Measurements from ENCODE around the gene FKBP6.

DNA sequence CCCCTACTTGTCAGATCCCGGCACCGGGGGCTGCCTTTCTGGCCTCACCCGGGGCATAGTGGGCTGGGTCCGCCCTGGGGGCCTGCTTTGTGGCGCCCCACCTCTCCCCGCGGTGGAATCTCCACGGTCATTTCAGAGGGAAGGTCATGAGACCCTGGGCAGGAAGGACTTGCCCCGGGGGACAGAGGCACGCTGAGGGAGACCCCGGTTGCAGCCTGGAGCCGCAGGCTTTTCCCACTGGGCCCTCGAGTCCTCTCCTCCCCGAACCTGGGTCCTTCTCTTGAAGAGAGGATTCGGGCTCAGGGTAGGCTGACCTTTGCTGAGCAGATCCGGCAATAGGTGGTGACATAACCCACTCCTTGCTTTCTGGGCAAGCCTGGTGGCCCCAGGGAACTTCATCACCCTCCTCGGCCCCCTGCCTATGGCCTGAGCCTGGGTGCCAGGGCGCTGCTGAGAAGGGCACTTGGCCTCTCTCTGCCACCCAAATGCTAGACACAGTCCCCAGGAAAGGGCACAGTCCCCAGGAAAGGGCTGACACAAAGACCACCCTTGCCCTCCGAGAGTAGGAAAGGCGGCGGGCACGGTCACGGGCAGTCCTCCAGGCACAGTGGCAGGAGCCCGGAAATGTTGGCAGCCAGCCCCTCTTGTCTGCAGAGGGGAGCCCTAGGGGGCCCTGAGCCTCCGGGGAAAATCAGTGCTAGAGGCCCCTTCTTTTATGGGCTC is 36.2 kb downstream of the FKBP6 start:
- TF ChIP-seq, protein P1, sequence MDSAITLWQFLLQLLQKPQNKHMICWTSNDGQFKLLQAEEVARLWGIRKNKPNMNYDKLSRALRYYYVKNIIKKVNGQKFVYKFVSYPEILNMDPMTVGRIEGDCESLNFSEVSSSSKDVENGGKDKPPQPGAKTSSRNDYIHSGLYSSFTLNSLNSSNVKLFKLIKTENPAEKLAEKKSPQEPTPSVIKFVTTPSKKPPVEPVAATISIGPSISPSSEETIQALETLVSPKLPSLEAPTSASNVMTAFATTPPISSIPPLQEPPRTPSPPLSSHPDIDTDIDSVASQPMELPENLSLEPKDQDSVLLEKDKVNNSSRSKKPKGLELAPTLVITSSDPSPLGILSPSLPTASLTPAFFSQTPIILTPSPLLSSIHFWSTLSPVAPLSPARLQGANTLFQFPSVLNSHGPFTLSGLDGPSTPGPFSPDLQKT (IDR thresholded peaks at IDR 0.05; ENCODE audit: borderline replicate concordance, low read depth, low read length) = no peak
- TF ChIP-seq ZNF561 (tag by site-specific recombination; IDR thresholded peaks at IDR 0.05; ENCODE audit: borderline replicate concordance) = no peak
- TF ChIP-seq ZNF791 (tag by site-specific recombination; IDR thresholded peaks at IDR 0.05) = no peak
- TF ChIP-seq ZNF423 (tag by site-specific recombination; IDR thresholded peaks at IDR 0.05) = no peak
- TF ChIP-seq, protein P2, sequence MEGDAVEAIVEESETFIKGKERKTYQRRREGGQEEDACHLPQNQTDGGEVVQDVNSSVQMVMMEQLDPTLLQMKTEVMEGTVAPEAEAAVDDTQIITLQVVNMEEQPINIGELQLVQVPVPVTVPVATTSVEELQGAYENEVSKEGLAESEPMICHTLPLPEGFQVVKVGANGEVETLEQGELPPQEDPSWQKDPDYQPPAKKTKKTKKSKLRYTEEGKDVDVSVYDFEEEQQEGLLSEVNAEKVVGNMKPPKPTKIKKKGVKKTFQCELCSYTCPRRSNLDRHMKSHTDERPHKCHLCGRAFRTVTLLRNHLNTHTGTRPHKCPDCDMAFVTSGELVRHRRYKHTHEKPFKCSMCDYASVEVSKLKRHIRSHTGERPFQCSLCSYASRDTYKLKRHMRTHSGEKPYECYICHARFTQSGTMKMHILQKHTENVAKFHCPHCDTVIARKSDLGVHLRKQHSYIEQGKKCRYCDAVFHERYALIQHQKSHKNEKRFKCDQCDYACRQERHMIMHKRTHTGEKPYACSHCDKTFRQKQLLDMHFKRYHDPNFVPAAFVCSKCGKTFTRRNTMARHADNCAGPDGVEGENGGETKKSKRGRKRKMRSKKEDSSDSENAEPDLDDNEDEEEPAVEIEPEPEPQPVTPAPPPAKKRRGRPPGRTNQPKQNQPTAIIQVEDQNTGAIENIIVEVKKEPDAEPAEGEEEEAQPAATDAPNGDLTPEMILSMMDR (tag by site-specific recombination; IDR thresholded peaks at IDR 0.05) = no peak
- TF ChIP-seq ZBTB7A (tag by site-specific recombination; IDR thresholded peaks at IDR 0.05; ENCODE audit: low read depth) = no peak
- TF ChIP-seq ZNF292 (tag by site-specific recombination; IDR thresholded peaks at IDR 0.05; ENCODE audit: borderline replicate concordance, low read depth) = no peak
- TF ChIP-seq KLF10 (tag by site-specific recombination; IDR thresholded peaks at IDR 0.05) = no peak

All from HEK293 (cell line).